Activated naive CD4-positive, alpha-beta T cell treated with anti-CD3 and anti-CD28 coated beads, Interleukin-2, amount 50 U/mL, for 16 hours (primary cell): ENCODE measurements around the gene IL1RAPL2.
"Not testable (repeated sequence)": the region's sequence is repeated elsewhere in the genome, so short reads cannot be mapped to it uniquely, and the experiment has no call there.

Source experiments
- DNase-seq: peaks from one replicate; pipeline ENCODE4 v3.0.0-alpha.2; 2020

Gene IL1RAPL2

DNA sequence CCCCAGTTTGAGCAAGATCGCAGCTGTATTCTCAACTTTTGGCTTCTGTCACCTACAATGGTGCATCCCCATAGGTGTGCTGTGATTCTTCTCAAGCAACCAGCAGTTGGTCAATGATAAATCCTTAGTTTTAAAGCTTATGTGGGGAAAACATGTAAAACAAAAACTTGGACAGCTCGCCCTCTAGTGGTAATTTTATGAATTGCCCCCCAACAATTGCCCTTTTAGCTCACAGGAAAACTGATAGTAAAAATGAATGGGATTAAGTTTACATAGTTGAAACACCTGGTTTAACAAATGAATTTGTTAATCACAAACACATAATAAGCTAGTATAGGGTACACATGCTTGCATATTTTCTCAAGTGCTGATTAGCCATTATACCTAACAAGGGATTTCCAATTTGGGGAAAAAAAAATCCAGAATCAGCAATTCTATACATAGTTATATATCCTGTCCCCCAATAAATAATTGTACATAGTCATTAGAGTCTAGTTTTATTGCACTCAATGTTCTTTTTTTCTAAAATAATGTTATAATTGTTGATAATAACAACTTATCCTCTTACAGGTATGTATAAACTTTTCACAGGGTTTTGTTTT lies 624.4 kb downstream of the IL1RAPL2 start:
- no peak for DNase-seq

DNA sequence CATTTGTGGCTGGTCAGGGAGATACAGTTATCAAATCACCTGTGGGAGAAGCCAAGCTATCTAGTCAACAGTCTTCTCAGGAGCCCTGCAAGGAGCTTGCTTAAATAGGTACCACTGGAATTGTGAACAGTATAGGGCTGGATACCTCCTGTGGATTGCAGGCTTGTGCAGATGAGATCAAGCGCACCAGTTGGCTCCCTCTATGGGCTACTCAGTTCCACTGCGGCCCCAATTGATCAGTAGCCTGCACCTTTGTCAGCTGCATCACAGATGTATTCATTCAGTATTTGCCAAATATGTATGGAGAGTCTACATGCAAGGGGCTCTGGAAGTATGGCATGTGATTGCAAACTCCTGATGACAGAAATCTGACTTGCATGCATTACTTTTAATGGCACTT lies 625.9 kb downstream of the IL1RAPL2 start:
- DNase-seq = no peak

DNA sequence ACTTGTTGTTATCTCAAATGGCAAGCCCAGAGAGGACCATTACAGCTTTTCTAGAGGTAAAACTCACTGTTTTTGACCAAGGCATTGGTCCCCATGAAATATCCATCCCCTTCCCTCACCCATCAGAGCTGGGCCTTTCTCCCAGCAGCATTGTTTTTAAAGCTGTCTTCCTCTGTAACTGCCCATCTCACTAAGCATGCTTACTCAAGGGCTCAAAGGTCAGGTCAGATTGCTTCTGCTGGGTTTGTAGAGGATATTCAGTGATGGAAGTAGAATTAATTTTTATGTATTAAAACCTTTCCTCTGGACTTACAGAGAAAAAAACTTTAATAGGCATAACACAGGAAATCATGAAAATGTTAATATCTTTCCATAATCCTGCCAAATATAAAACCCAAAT lies 643.4 kb downstream of the IL1RAPL2 start:
- no peak for DNase-seq

DNA sequence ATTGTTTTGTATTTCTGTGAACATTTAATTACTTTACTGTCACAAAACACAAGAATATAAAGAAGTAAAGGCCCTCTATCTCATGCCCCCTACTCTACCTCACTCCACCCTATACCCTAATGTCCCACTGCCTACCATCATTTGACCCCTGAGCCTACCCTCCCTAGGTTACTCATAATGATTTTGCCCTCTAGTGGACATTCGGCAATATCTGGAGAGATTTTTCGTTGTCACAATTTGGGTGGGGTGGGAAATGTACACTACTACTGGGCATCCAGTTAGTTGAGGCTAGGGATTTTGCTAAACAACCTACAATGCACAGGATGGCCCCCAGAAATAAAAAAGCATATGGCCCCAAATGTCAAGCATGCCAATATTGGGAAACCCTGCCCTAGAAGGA lies 644.3 kb downstream of the IL1RAPL2 start:
- no peak for DNase-seq

DNA sequence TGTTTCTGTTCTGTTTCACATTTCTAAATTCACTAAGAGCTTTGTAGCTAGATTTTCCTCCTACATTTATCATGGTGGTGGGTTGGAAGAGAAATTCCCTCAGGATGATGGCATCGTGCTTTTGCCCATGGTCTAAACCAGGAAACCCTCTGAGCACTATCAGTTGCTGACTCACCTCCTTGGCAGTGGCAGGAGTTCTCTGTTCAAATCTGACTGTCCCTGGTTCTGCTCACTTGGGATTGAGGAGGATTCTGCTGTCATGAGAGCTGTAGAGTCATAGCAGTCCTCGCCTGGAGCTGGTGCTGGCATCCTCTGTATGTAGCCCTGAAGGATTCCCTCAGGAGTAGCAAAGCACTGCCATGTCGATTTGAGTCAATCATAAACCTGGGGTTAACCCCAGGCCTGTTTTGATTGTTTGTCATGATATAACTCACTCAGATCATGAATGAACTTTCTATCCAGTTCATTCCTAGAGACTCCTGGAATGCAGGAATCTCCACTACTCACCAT lies 645.1 kb downstream of the IL1RAPL2 start:
- no peak for DNase-seq

DNA sequence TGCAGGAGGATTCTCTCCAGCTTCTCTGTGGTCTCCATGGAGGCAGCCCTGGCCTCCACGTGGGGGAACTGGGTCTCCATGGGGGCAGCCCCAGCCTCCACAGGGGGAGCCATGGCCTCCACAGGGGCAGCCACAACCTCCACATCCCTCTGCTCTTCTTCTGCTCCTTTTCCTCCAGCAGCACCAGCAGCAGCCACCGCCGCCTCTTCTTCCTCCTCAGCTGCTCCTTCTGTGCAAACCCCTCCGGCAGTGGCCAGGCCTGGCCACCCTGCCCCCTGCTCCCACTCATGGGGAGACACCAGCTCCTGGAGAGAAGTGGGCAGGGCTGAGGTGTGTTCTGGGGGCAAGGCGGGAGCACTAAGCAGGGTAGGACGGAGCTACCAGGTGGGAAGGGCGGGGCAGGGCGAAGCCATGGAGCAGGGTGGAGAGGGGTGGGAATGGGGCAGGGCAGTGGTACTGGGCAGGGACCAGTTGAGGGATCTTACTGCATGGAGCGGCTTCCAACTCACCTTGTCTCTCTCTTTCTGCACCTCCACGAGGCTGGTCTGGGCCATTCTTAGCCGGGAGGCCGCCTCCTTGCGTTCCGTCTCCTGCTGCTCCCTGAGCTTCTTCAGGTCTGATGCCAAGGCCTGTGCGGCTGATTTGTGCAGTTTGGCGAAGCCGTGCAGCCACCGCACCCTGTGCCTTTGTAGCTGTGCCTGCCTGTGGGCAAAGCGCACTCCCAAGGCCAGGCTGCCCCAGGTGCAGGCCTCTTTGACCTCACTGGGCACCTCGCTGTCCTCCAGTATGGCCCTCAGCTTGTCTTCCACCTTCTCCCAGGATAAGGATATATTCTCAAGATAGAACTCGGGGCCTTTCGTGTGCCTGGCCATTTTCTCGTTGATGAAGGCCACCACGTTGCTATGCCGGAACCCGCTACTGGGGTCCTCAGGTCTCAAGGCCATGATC lies 653.7 kb downstream of the IL1RAPL2 start:
- DNase-seq = no peak

DNA sequence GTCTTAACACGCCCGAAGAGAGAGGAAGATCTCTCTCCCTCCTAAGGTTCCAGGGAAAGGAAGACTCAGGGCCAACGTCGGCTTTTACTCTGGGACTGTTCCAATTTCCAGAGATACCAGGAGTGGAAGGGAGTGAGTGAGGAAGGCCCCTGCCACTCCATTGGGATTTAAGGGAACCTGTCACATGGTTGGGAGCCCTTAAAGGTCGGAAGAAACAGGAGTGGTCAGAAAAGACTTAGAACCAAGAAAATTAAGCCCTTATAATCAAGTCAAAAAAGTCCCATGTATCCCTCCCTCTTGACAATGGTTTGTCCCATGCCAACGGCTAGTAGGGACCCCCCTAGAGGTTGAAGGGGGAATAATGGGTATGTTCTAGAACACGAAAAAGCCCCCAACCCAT lies 654.6 kb downstream of the IL1RAPL2 start, which contains the start of gene TEX13A:
TSS of gene TEX13A (minus strand) at position 59 of the 400 bp plus-strand sequence. CDS start 297 bp downstream, outside the sequence.
- no peak for DNase-seq

DNA sequence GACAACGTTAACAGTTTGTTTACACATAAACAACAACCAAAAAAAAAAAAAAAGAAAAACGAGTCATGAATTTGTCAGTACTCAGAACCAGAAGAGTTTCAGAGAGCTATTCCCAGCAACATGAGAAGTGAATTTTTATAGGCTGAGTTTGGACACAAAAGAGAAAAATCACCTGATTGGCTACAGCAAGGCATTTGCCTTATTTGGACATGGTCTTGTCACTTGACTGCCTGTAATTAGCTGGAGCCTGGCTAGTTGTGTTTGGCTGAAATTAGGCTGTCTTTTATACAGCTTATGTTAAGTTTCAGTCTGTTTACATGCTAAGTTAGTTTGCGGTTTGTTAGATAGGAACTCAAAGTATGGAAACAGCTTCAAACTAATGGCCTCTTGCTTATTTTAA lies 655.4 kb downstream of the IL1RAPL2 start:
- no peak for DNase-seq

DNA sequence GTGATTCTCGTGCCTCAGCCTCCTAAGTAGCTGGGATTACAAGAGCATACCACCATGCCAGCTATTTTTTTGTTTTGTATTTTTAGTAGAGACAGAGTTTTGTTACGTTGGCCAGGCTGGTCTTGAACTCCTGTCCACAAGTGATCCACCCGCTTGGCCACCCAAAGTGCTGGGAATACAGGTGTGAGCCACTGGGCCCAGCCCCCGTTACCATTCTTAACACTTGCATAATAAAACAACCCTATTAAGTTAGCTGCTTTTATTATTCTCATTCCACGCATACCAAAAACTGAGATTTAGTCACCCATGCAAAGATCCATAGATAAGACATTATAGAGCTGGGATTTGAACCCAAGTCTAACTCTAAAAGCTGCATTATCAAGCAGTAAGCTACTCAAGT lies 660.5 kb downstream of the IL1RAPL2 start:
- DNase-seq = no peak

DNA sequence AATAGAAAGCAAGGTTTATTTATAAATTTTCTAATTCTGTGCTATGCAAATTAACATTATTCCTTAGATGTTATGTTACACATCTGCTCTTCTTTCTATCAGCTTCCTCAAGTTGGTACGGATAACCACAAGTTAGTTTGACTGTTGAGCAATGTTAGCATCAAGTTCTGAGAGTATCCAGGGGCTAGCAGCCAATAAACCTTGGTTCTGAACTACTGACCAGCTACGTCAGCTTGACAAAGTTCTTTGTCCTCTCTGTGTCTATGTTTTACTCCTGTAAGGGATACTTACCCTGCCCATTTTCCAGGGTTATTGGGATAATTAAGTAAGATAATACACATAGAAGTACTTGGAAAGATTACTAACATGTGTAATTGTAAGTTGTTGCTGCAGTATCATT lies 662.6 kb downstream of the IL1RAPL2 start:
- no peak for DNase-seq

DNA sequence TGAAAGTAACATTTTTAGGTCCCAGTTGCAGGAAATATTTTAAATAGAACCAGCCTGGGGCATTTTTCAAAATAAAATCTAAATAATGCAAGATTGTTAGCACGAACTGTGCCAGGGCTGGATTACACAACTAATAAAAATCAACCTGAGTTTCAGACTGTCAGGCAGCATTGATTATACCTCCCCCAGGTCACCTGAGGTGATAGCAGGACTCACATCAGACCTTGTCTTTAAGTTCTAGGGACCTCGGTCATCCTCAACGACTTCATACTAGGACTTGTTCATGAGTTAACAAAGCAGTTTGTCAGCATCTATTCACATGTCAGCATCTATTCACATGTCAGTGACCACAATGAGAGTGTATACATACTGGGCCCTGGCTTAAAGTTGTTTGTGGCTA lies 663.1 kb downstream of the IL1RAPL2 start:
- no peak for DNase-seq

DNA sequence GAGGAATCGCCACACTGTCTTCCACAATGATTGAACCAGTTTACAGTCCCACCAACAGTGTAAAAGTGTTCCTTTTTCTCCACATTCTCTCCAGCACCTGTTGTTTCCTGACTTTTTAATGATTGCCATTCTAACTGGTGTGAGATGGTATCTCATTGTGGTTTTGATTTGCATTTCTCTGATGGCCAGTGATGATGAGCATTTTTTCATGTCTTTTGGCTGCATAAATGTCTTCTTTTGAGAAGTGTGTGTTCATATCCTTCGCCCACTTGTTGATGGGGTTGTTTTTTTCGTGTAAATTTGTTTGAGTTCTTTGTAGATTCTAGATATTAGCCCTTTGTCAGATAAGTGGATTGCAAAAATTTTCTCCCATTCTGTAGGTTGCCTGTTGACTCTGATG lies 671.4 kb downstream of the IL1RAPL2 start:
- DNase-seq = not testable (repeated sequence)

DNA sequence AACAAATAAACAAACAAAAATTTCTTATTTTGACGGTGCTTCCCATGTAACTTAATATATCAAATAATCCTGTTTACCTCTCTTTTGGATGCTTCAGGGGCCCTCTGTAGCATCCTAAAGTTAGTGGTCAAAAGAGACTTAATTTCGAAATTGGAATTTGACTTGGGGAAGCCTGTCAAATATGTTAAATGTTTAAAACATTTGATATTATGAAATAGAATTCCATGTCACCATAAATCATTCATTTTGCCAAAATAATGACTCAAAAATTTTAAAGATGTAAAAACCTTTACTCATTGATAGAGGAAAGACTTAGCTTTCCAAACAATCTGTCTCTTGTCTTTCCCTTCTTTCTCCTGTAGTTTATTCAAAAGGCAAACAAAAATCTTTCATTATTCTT lies 675.1 kb downstream of the IL1RAPL2 start:
- no peak for DNase-seq

DNA sequence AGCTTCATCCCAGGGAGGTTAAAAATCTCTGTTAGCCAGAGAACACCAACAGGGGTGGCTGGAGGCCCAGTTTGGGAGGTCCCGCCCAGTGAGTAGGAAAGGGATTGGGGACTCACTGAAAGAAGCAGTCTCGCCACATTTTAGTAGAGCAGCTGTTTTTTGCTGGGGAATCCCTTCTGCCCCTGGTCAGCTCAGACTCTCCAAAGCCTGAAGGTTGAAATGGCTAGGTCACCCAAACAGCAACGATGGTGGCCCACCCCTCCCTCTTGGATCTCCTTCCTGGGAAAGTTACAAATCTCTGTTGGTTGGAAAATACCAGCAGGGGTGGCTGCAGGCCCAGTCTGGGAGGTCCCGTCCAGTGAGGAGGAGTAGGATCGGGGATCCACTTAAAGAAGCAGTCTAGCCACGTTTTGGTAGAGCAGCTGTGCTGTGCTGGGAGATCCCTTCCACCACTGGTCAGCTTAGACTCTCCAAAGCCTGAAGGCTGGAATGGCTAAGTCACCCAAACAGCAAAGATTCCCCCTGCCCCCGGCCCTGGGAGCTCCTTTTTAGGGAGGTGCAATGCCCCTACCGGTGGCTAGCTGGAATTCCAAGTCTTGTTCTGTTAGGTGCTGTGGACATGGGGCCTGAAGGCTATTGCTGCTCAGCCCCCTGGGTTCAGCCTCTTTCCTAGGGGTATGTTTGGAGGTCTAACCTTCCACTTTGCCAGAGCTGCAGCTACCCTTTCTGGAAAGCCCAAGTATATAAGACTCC lies 694.5 kb downstream of the IL1RAPL2 start:
- no peak for DNase-seq

DNA sequence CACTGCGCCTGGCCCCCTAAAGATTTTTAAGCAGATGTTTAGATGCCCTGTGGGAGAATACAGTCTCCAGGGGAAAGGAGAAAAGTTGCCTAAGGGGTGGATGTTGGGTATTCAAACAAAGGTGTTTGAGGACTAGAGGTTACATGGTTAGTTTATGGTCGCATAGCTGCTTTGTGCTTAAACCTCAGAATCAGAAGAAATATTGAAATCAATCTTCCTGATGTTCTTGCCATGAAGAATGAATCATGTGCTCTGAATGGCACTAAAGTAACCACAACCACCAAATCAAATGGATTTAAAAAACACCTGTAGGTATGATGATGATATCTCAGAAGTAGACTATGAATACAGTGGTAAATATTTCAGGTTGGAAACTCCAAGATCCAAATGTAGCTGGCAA lies 697.2 kb downstream of the IL1RAPL2 start:
- DNase-seq = no peak

DNA sequence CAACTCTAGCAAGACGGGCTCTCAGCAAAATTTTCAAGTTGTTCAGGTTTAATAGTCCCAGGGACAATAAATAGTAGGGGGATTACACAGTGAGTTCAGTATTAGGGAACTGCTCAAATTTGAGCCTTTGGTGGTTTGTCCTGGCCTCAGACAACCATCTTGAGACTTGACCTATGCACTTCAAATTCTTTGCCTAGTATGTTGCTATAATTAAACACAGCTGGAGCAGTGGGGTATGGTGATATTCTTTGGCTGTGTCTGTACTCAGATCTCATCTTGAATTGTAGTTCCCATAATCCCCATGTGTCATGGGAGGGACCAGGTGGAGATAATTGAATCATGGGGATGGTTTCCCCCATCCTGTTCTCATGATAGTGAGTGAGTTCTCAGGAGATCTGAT lies 697.8 kb downstream of the IL1RAPL2 start:
- no peak for DNase-seq

DNA sequence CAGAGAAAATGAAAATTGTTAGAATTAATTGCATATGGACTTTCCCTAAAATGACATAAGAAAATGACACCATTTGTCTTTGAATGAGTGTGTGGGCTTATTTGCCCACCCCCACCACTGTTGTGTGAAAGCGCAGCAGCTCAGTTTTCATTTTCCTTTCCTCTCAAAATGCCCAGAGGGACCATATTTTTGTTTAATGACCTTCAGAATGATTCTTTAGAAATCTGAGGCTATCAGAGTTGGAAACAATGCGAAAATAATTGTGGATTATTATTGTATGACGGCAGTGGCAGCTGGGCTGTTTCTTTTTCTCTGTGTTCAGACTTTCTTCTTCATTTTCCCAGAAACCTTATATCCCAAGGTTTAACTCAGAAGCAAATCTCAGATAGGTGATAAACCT lies 699.1 kb downstream of the IL1RAPL2 start:
- DNase-seq = no peak

DNA sequence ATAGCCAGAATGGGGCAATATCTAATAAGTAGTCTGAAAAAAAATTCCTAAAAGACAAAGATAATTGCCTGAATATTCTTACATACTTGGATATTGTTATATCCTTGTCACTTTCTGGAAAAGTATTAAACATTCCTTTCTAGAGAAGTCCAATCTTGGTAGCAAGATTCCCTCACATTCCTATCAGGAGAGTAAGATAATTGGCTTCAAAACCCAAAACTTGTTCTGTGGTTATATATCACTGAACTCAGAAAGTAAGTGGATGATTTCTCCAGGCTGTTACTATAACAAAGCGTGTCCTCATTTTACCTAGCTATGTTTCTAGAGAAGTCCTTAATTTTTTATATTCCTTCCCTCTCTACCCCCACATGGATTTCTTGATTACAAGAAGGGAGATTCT lies 700.5 kb downstream of the IL1RAPL2 start:
- no peak for DNase-seq

DNA sequence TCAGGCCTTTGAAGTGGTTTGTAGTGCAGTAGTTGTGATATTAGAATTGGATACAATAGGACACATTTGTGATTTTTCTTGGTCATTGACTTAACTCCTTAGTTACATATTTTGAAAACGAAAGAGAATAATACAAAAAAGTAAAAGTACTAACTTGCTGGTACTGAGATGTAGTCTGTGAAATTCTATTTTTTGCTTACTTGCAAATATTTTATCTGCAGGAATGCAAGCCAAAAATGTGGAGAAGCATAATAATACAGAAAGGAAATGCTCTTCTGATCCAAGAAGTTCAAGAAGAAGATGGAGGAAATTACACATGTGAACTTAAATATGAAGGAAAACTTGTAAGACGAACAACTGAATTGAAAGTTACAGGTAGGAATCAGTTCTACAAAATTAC lies 701.2 kb downstream of the IL1RAPL2 start:
- no peak for DNase-seq

DNA sequence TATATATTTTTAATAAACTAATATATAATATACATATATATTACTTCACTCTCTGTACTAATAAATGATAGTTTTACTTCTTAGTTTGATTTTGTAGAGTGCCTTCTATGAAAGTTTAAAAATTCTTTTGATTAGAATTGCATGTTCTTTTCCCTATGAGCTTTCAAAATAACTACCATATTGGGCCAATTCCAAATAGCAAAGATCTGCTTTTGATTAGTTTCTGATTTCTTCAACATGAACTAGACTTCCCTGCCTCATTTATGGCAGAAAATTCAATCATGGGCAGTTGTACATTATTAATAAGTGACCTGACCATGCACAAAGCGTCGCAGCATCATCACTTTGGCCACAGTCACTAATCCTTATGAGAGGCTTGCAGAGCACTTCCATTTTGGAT lies 703.4 kb downstream of the IL1RAPL2 start:
- DNase-seq = no peak

DNA sequence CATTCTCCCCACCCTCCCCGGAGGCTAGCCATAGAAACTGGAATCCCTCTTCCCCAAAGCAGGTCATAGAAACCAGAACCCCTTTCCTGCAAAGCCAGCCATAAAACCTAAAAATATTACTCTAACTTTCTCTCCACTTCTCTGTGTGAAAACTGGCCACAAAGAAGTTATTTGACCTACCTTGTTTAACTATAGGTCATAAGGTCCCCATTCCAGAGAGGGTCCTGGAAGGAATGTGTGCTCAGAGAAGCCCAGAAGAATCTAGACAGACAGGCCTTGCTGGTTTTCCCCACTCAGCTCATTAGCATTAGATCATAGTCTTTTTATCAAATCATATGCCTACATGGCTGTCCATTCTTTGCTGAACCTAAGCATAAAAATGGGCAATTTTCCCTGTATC lies 707.3 kb downstream of the IL1RAPL2 start:
- no peak for DNase-seq

DNA sequence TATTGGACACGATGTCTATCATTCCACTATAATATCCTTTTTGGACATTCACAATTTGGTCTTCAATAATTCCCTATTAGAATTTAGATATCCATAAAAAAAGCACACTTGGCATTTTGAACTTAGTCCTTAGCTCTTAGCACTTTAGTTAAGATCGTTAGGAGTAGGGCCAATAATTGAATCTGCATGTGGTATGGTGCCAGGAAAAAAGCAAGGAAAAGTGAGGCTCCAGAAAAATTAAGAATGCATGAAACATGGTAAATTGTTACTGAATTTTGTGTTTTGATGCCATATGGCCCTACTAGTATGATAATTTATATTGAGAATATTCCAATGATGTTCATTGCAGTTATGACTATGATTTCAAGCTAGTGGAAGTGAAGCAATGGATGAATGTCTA lies 708.1 kb downstream of the IL1RAPL2 start:
- DNase-seq = no peak

DNA sequence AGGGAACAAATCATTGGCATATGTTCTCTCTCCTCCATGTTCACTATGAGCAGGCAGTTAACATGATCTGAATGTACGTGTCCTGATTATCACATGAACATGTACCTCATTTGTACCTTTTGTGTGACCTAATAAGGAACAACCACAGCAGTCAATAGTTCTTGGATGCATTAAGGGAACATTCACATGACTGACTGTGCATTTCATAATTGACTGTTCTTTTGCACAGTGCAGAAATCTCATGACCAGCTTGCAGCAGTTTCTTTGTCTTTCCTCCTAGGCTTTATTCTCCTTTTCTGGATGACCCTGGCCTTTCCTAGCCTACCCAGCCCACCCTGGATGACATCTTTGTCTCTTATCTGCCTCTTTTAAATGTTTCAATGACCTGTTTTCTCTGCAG lies 711.1 kb downstream of the IL1RAPL2 start:
- no peak for DNase-seq

DNA sequence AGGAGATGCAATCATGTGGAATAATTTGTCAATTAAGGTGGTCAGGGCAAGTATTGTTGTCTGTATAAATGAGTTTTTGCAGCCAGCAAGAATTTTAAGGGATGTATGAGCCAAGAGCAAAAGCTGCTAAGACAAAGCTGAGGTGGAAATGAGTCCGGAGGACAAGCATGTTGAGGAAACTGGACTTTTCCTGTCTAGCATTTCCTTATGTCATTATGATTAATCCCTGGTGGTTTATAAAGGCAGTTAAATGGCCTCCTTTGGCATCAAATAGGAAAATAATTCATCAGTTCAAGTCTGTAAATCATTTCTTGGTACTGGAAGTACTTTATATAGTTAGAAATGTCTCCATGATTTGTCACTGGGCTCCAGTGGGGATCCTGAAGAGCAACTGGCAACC lies 716.1 kb downstream of the IL1RAPL2 start:
- no peak for DNase-seq
